NCI-H526 (cell line): ENCODE measurements around the gene CDK10.
A peak's percentile ranks its signal among the peaks of the same experiment; 100 is the strongest.

ENCODE experiments used
- DNase-seq, 2 experiments: peaks; one replicate each; lab custom pipeline; 2025; lab: John Stamatoyannopoulos, UW

Gene CDK10

GRCh38 chr16:89712274-89712781, 25.8 kb downstream of the CDK10 start:
- DNase-seq, result peak in 1 of 2 experiments; percentile 28

DNA sequence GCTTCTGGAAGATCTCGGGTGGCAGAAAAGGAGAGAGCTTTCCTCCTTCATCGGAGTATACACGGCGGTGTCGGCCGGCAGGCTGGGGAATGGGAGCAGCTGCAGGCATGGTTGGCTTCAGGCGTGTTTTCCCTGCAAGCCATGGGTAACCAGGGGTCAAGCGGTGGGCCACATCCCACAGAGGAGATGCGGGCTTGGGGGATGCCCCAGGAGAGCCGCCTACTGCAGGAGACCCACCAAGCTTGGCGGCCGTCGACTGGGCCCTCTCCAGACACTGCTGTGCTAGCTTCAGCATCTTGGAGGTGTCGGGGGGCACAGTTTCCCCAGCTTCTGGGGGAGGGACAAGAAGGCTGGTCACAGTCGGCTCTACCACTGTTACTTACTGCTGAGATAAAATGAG, 30.0 kb downstream of the CDK10 start:
- DNase-seq, result no peak

DNA sequence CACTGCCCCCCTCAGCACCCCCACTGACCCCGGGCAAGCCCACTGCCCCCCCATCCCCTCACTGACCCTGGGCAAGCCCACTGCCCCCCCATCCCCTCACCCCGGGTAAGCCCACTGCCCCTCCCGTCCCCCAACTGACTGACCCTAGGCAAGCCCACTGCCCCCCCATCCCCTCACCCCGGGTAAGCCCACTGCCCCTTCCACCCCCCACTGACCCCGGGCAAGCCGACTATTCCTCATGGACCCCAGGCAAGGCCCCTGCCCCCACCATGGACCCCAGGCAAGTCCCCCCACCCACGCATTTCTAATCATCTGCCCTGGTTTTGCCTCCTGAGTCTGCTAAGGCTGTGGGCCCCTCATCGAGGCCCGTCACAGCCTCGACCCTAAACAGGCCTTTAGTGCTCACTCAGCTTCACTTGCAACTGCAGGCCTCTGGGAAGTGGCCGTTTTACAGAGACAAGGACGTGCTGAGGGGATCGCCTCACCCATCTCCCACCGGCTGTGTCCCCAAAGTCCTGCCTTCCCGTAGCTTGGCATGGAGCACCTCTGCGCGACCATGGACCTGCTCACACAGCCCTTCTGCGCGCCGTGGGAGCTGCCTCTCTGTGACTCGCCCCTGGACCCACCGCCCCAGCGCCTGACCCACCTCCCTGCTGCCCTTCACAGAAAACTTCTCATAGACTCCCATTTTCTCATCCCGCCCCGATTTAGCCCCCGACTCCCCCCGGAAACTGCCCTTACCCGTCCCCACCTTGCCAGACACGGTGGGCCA, 30.6 kb downstream of the CDK10 start:
- DNase-seq, result no peak

GRCh38 chr16:89717688-89718505, 31.4 kb downstream of the CDK10 start:
- no peak for DNase-seq

- peak in 1 of 2 experiments; percentile 58 for DNase-seq
Observed at GRCh38 chr16:89720551-89720812, 34.0 kb downstream of the CDK10 start.

- DNase-seq, result peak; percentile 23 to 85
Observed at GRCh38 chr16:89720813-89721545, 34.5 kb downstream of the CDK10 start, which contains the start of the genes VPS9D1 and ZNF276. Gene VPS9D1 (minus strand): TSS chr16:89720898. CDS start chr16:89720861, 37 bp downstream. Gene ZNF276 (plus strand): TSS chr16:89721537. CDS start chr16:89721641, 104 bp downstream.

DNA sequence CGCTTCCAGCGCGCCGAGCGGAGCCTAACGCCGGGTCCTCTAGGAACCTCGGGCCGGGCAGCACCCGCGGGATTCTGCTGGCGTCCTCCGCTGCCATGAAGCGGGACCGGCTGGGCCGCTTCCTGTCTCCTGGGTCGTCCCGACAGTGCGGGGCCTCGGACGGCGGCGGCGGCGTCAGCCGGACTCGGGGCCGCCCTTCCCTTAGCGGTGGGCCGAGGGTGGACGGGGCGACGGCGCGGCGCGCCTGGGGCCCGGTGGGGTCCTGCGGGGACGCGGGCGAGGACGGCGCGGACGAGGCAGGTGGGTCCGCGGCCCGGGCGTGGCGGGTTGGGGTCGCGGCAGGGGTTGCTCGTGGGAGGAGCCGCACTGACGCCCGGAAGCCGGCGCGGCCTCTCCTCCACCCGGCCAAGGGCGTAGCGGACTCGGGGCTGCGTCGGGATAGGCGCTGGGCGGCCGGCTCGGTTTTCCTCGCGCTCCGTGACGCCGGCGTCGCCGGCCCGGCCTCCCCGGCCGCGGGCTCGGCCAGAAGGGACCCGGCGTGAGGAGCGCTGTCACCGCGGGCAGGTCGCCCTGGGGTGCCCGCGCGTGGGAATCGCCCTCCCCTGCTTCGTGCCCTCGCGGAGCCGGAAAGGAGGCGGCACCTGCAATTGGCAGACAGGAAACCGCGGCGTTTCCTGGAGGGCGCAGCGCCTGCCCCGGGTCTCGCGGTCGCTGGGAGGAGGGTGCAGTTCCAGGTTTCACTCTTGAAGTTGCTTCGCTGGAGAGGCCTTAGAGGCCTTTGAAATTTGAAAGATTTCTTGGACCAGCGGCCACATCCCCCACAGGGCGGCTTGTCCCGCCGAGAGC, 35.3 kb downstream of the CDK10 start:
- DNase-seq, result peak in 1 of 2 experiments; percentile 48

- DNase-seq, result peak in 1 of 2 experiments; percentile 37
Observed at GRCh38 chr16:89722392-89723278, 36.1 kb downstream of the CDK10 start.

- no peak for DNase-seq
Observed at GRCh38 chr16:89723279-89724250, 37.1 kb downstream of the CDK10 start.

GRCh38 chr16:89727406-89728120, 41.1 kb downstream of the CDK10 start:
- DNase-seq, result no peak

DNA sequence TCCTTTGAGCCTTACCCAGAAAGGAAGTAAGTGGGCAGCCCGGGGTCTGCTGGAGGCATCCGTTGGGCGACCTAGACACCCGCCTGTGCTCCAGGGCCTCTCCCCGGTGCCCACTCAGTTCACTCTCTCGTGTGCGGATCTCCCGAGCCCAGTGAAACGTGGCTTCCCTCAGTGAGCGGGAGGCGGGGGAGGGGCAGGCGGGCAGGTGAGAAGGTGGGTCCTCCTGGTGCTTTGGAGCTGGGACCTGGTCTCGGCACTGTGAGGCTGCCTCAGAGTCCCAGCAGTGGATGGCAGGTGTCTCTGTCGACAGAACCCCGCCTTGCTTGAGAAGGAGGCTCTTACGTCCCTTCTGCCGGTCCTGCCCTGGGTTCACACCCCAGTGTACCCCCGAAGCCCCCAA, 42.8 kb downstream of the CDK10 start:
- DNase-seq, result no peak

- no peak for DNase-seq
Observed at GRCh38 chr16:89729863-89730593, 43.5 kb downstream of the CDK10 start.

- DNase-seq, result no peak
Observed at GRCh38 chr16:89730610-89731234, 44.2 kb downstream of the CDK10 start.

- DNase-seq, result no peak
Observed at GRCh38 chr16:89732142-89732917, 45.8 kb downstream of the CDK10 start.

DNA sequence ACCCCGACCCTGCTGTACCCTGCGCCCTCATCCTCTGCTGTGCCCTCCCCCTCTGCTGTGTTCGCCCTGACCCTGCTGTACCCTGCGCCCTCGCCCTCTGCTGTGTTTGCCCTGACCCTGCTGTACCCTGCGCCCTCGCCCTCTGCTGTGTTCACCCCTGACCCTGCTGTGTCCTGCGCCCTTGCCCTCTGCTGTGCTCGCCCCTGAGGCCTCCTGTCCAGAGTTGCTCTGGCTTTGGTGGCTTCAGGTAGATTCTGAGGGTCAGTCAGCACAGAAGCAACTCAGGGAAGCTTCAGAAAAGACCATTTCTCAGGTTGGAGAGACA, 46.4 kb downstream of the CDK10 start:
- DNase-seq, result no peak

GRCh38 chr16:89733322-89733721, 46.8 kb downstream of the CDK10 start:
- DNase-seq, result no peak

DNA sequence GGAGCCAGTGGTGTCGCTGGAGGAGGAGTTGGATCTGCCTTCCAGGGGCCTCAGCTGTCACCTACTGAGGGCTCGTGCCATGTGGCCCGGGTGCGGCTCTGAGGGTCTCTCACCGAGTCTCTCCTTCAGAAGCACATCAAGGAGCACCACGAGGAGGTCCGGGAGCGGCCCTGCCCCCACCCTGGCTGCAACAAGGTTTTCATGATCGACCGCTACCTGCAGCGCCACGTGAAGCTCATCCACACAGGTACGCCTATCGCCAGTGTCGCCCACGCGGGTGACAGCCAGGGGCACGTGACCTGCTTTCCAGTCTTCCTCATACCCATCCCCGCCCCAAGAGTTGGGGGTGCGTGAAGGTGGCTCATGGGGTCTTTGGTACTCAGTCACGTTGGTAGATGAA, 47.3 kb downstream of the CDK10 start:
- DNase-seq, result no peak
